ENCODE results near the gene NSD2. TPM values are rescaled to one million over a fixed set of nuclear protein-coding genes. Genes with fewer than 3 reads are reported as not detected.

NSD2 gene
- total RNA-seq, 2 experiments from 2014 or later: 181 to 184 TPM

Other genes with a start within 250 kb of the NSD2 start
- 1 to 10 TPM in 1 of 2 experiments, under 1 TPM in 1; 0.82 to 1.3 TPM for gene FAM53A, start 187.1 kb upstream of the NSD2 start, total RNA-seq
- gene SLBP, start 159.1 kb upstream of the NSD2 start, total RNA-seq: 100 to 1,000 TPM; 183 to 184 TPM
- 10 to 100 TPM; 20.5 to 20.8 TPM for gene TMEM129, start 150.1 kb upstream of the NSD2 start, total RNA-seq
- 100 to 1,000 TPM; 189 to 190 TPM for gene TACC3, start 149.9 kb upstream of the NSD2 start, total RNA-seq
- gene FGFR3, start 78.1 kb upstream of the NSD2 start, total RNA-seq: not detected
- 10 to 100 TPM; 76.6 to 77.3 TPM for gene LETM1, start 15.2 kb upstream of the NSD2 start, total RNA-seq
- gene NELFA, start 137.6 kb downstream of the NSD2 start, total RNA-seq: 10 to 100 TPM; 44.8 to 46.2 TPM
- under 1 TPM; 0.56 to 0.60 TPM for gene NAT8L, start 187.9 kb downstream of the NSD2 start, total RNA-seq

Measured in activated naive CD8-positive, alpha-beta T cell treated with anti-CD3 and anti-CD28 coated beads for 36 hours (primary cell).